Neutrophil (primary cell): Measurements from ENCODE around the gene CPAMD8.

Experiments
- H3K27ac ChIP-seq: fragments of 200-600 bp; sonication (generic); 2 replicates; pipeline ENCODE4 v1.5.1; 2016; ENCODE audit warnings: mild to moderate bottlenecking, moderate library complexity
- H3K27me3 ChIP-seq: fragments of 200-600 bp; sonication (generic); 2 replicates; pipeline ENCODE4 v1.6.0; 2016; ENCODE audit warnings: mild to moderate bottlenecking
- H3K36me3 ChIP-seq: fragments of 200-600 bp; sonication (generic); 2 replicates; pipeline ENCODE4 v1.5.1; 2017
- H3K4me1 ChIP-seq, 2 experiments: fragments of 200-600 bp in 1 of 2; sonication (generic) in 1 of 2; 1 replicate in 1 of 2; 2 replicates in 1 of 2; pipeline versions ENCODE4 v1.5.1 to v1.6.1; 2013 to 2016; ENCODE audit warnings: low read depth in 1 of 2, low read length in 1 of 2, mild to moderate bottlenecking in 1 of 2, moderate library complexity in 1 of 2; ENCODE audit not compliant: control insufficient read depth in 1 of 2, insufficient read depth in 1 of 2
- H3K4me3 ChIP-seq, 2 experiments: fragments of 200-600 bp in 1 of 2; sonication (generic) in 1 of 2; 1 replicate in 1 of 2; 2 replicates in 1 of 2; pipeline ENCODE4 v1.5.1; 2013 to 2016; ENCODE audit warnings: low read depth in 1 of 2, low read length in 1 of 2, mild to moderate bottlenecking in 1 of 2, moderate library complexity in 1 of 2
- H3K9me3 ChIP-seq: fragments of 200-600 bp; sonication (generic); 2 replicates; pipeline ENCODE4 v1.5.1; 2016
- CTCF ChIP-seq: fragments of 200-600 bp; sonication (generic); IDR thresholded peaks from 2 replicates; pipeline ENCODE4 v1.5.1; 2016; ENCODE audit warnings: antibody characterized with exemption

Gene CPAMD8

GRCh38 chr19:16957855-16958254, 68.8 kb downstream of the CPAMD8 start:
- H3K4me3 ChIP-seq, result no peak overlapping the region
- no peak overlapping the region for H3K27ac ChIP-seq
- TF ChIP-seq CTCF, result no peak
- H3K36me3 ChIP-seq, result no peaks in the 10 kb centered on the region
- H3K4me1 ChIP-seq, result peaks cover 21 to 28% of the 10 kb centered on the region in 2 experiments
- H3K27me3 ChIP-seq, result peaks cover 15% of the 10 kb centered on the region
- no peaks in the 10 kb centered on the region for H3K9me3 ChIP-seq

DNA sequence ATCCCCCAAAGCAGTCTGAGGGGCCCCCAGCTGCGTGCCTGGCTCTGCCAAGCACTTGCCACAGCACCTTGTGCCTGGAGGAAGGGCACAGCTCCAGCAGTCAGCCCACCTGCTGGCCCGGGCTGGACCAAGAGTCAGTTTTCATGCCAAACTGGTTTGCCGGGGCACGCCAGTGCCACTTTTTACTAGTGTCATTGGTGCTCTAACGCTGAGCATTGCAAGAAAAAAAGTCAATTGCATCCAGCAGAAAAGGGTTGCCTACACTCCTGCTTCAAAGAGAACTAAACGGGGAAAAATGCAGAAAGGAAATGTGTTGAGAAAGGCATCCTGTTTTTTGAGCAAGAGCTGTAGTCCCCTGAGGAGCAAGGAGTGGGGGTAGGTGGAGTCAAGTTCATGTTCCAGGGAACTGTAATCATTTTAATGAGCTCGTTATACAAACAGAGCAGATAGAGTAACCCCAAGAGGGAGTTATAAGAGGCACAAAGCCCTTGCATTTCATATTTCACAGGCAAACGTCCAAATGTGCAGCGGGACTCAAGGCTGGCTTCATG, 69.4 kb downstream of the CPAMD8 start:
- Histone ChIP-seq H3K27ac (no peak overlapping the region), H3K4me1 (peaks cover 21 to 28% of the 10 kb centered on the region in 2 experiments), H3K36me3 (no peaks in the 10 kb centered on the region), H3K9me3 (no peaks in the 10 kb centered on the region), H3K27me3 (peaks cover 11% of the 10 kb centered on the region), H3K4me3 (no peak overlapping the region)
- no peak for TF ChIP-seq CTCF

- Histone ChIP-seq H3K4me1 (peaks cover 21 to 28% of the 10 kb centered on the region in 2 experiments), H3K9me3 (no peaks in the 10 kb centered on the region), H3K27me3 (no peaks in the 10 kb centered on the region), H3K27ac (no peak overlapping the region), H3K36me3 (no peaks in the 10 kb centered on the region), H3K4me3 (no peak overlapping the region)
- TF ChIP-seq CTCF, result no peak
These were observed 71.4 kb downstream of the CPAMD8 start for GRCh38 chr19:16955161-16955560.

DNA sequence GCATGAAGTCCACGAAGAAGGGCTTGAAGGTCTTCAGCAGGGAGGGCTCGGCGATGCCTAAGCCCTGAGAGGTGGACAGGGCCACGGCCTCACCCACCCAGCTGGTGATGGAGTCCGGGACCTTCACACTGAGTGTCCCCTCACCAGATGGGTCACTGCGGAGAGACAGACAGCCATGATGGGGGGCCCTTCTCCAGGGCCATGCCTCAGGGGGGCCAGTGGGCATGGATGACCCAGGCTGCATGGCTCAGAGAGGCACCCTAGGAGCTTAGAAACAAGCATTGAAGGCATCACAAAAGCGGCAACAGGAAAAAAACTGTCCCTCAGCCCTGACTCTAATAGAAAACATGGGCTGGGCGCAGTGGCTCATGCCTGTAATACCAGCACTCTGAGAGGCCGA, 74.6 kb downstream of the CPAMD8 start:
- Histone ChIP-seq H3K27me3 (no peaks in the 10 kb centered on the region), H3K9me3 (no peaks in the 10 kb centered on the region), H3K4me3 (no peak overlapping the region), H3K4me1 (peaks cover 16 to 17% of the 10 kb centered on the region in 2 experiments), H3K36me3 (no peaks in the 10 kb centered on the region), H3K27ac (no peak overlapping the region)
- no peak for TF ChIP-seq CTCF

DNA sequence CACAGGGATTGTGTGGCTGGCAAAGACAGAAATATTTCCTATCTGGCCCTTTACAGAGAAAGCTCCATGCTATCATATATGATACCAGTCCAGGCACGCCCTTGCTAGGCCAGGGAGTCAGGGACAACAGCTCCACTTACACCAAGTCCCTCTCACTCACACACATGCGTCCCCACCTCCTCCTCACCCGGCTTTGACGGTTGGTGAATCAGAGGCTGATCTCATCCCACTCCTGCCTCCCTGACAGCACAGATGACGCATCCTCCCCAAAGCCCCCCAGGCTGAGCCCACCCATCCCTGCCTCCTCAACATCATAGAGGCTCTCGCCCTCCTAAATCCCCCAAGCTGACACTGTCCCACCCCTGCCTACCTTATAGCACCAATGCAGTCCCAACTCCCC, 75.1 kb downstream of the CPAMD8 start:
- Histone ChIP-seq H3K4me1 (peaks cover 11 to 12% of the 10 kb centered on the region in 2 experiments), H3K9me3 (no peaks in the 10 kb centered on the region), H3K4me3 (no peak overlapping the region), H3K36me3 (no peaks in the 10 kb centered on the region), H3K27me3 (no peaks in the 10 kb centered on the region), H3K27ac (no peak overlapping the region)
- no peak for TF ChIP-seq CTCF
